Muscle layer of duodenum (tissue), 2 donors: ENCODE measurements around the gene LBX2.

Source experiments
- H3K27ac ChIP-seq: one replicate; pipeline ENCODE4 v1.7.0; 2013; ENCODE audit warnings: mild to moderate bottlenecking, low read length
- H3K27me3 ChIP-seq: one replicate; pipeline ENCODE4 v1.7.0; 2013; ENCODE audit warnings: low read depth, mild to moderate bottlenecking, control low read depth, low read length
- H3K36me3 ChIP-seq, 2 donors: one replicate each; pipeline ENCODE4 v1.7.0; 2013; ENCODE audit warnings: low read length in 2 of 2, control low read depth in 1 of 2, mild to moderate bottlenecking in 1 of 2; ENCODE audit not compliant: insufficient read depth in 2 of 2, control insufficient read depth in 1 of 2
- H3K4me1 ChIP-seq, 2 donors: one replicate each; pipeline ENCODE4 v1.7.0; 2013; ENCODE audit warnings: low read length in 2 of 2, mild to moderate bottlenecking in 2 of 2, control low read depth in 1 of 2, moderate library complexity in 1 of 2; ENCODE audit not compliant: insufficient read depth in 2 of 2, control insufficient read depth in 1 of 2
- H3K4me3 ChIP-seq, 2 donors: one replicate each; pipeline ENCODE4 v1.7.0; 2013; ENCODE audit warnings: low read length in 2 of 2, low read depth in 1 of 2, mild to moderate bottlenecking in 1 of 2
- H3K9me3 ChIP-seq, 2 donors: one replicate each; pipeline ENCODE4 v1.7.0; 2013; ENCODE audit warnings: low read length in 2 of 2, control low read depth in 1 of 2, mild to moderate bottlenecking in 1 of 2; ENCODE audit not compliant: control insufficient read depth in 1 of 2
- donor health status: healthy.

The LBX2 gene

GRCh38 chr2:74524955-74525716, 25.7 kb upstream of the LBX2 start:
- peaks cover 13 to 30% of the 10 kb centered on the region in 2 donors for H3K36me3 ChIP-seq
- peak overlapping the region in 1 of 2 donors; percentile 21 for H3K4me3 ChIP-seq
- H3K27ac ChIP-seq, result peak overlapping the region; percentile 74
- H3K27me3 ChIP-seq, result no peaks in the 10 kb centered on the region
- no peaks in the 10 kb centered on the region for H3K9me3 ChIP-seq
- peaks cover 6 to 13% of the 10 kb centered on the region in 2 donors for H3K4me1 ChIP-seq

GRCh38 chr2:74524005-74524404, 24.6 kb upstream of the LBX2 start:
- Histone ChIP-seq H3K27ac (no peak overlapping the region), H3K36me3 (peaks cover 13 to 30% of the 10 kb centered on the region in 2 donors), H3K9me3 (no peaks in the 10 kb centered on the region), H3K27me3 (peaks cover under 1% of the 10 kb centered on the region), H3K4me1 (peaks cover 6 to 13% of the 10 kb centered on the region in 2 donors), H3K4me3 (no peak overlapping the region)

GRCh38 chr2:74522516-74522915, 23.1 kb upstream of the LBX2 start:
- Histone ChIP-seq H3K4me1 (no peaks in the 10 kb centered on the region), H3K27me3 (peaks cover 12% of the 10 kb centered on the region), H3K36me3 (peaks cover 11 to 22% of the 10 kb centered on the region in 2 donors), H3K4me3 (no peak overlapping the region), H3K27ac (no peak overlapping the region), H3K9me3 (no peaks in the 10 kb centered on the region)

- peaks cover 0 to 30% of the 10 kb centered on the region in 2 donors for H3K4me1 ChIP-seq
- no peaks in the 10 kb centered on the region for H3K36me3 ChIP-seq
- no peak overlapping the region for H3K27ac ChIP-seq
- H3K27me3 ChIP-seq, result peaks cover 66% of the 10 kb centered on the region
- peak overlapping the region in 1 of 2 donors; percentile 62 for H3K4me3 ChIP-seq
- no peaks in the 10 kb centered on the region for H3K9me3 ChIP-seq
Observed at GRCh38 chr2:74516650-74517049, 17.2 kb upstream of the LBX2 start.

- H3K36me3 ChIP-seq, result no peaks in the 10 kb centered on the region
- H3K27me3 ChIP-seq, result peaks cover 70% of the 10 kb centered on the region
- H3K9me3 ChIP-seq, result no peaks in the 10 kb centered on the region
- peak overlapping the region in 1 of 2 donors; percentile 62 for H3K4me3 ChIP-seq
- H3K27ac ChIP-seq, result no peak overlapping the region
- peaks cover 0 to 30% of the 10 kb centered on the region in 2 donors for H3K4me1 ChIP-seq
Observed at GRCh38 chr2:74515981-74516633, 16.7 kb upstream of the LBX2 start.

GRCh38 chr2:74515271-74515980, 16.0 kb upstream of the LBX2 start:
- peaks cover 75% of the 10 kb centered on the region for H3K27me3 ChIP-seq
- H3K4me3 ChIP-seq, result peak overlapping the region in 1 of 2 donors; percentile 62
- H3K36me3 ChIP-seq, result no peaks in the 10 kb centered on the region
- H3K9me3 ChIP-seq, result no peaks in the 10 kb centered on the region
- H3K27ac ChIP-seq, result no peak overlapping the region
- H3K4me1 ChIP-seq, result peaks cover 0 to 30% of the 10 kb centered on the region in 2 donors

- Histone ChIP-seq H3K36me3 (no peaks in the 10 kb centered on the region), H3K27me3 (peaks cover 79% of the 10 kb centered on the region), H3K9me3 (no peaks in the 10 kb centered on the region), H3K27ac (no peak within 1 kb of the TSS), H3K4me1 (peaks cover 0 to 30% of the 10 kb centered on the region in 2 donors), H3K4me3 (peak within 1 kb of the TSS in 1 of 2 donors; percentile 11)
Observed at GRCh38 chr2:74514368-74515270, 15.2 kb upstream of the LBX2 start, which contains the start of gene TLX2. TLX2 (plus strand) TSS chr2:74514450; CDS start chr2:74514807, 357 bp downstream.

- Histone ChIP-seq H3K36me3 (no peaks in the 10 kb centered on the region), H3K4me1 (peaks cover 0 to 30% of the 10 kb centered on the region in 2 donors), H3K27ac (no peak overlapping the region), H3K9me3 (no peaks in the 10 kb centered on the region), H3K27me3 (peaks cover 76% of the 10 kb centered on the region), H3K4me3 (no peak overlapping the region)
Observed at GRCh38 chr2:74513605-74514367, 14.4 kb upstream of the LBX2 start.

- Histone ChIP-seq H3K36me3 (no peaks in the 10 kb centered on the region), H3K9me3 (no peaks in the 10 kb centered on the region), H3K27me3 (peaks cover 68% of the 10 kb centered on the region), H3K27ac (no peak overlapping the region), H3K4me3 (no peak overlapping the region), H3K4me1 (peaks cover 0 to 36% of the 10 kb centered on the region in 2 donors)
Observed at GRCh38 chr2:74512744-74513604, 13.6 kb upstream of the LBX2 start.
